K562 treated with DMSO at 1 percent for 4 hours (cell line): ENCODE results near the gene ZC3HAV1. TPM values are rescaled to one million over a fixed set of nuclear protein-coding genes. Genes with fewer than 3 reads are reported as not detected.

Source experiments
- total RNA-seq: library from RNA; unstranded; fragments of 300-600 nt; gene quantifications from 2 replicates; pipeline ENCODE4 v1.2.3, GENCODE V29; 2022; ENCODE audit not compliant: insufficient read depth

The ZC3HAV1 gene
- total RNA-seq: 29.7 and 40.8 TPM in 2 replicates

DNA sequence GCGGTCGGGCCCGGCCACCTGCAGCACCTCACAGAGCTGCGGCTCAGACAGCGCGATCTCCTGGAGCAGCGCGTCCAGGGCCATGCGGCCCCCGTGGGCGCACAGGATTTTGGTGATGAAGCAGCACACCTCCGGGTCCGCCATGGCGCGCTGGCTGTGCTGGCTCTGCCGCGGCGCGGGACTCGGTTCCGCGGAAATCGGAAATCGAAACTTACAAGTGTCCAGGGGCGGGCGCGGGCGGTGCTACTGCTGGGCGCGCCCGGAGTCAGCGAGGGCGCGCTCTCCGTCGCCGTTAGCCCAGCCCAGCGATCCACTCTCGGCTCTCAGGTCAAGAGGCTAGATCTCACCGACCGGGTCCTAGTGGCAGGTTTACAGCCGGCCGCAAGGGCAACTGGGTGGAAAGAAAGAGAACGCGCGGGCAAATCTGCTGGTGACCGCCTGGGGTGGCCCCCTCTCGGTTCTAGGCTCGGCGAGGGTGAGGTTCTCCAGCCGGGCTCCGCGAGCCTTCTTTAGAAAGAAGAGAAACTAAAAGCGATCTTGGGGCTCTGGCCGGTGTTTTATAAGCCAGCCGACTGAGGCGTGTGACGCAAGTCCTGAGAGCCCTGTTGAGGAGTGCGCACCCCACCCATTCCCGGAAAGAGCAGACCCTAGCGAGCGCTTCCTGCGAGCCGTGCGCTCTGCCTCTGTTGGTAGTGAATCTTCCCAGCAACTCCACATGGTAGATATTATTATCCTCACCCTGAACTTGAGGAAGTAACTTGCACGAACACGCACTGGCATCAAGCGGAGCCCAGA, at the start of gene ZC3HAV1:
Gene ZC3HAV1, minus strand, starts transcription at position 533 of the 795 bp plus-strand sequence. Its CDS starts 389 bp downstream, at position 144.

DNA sequence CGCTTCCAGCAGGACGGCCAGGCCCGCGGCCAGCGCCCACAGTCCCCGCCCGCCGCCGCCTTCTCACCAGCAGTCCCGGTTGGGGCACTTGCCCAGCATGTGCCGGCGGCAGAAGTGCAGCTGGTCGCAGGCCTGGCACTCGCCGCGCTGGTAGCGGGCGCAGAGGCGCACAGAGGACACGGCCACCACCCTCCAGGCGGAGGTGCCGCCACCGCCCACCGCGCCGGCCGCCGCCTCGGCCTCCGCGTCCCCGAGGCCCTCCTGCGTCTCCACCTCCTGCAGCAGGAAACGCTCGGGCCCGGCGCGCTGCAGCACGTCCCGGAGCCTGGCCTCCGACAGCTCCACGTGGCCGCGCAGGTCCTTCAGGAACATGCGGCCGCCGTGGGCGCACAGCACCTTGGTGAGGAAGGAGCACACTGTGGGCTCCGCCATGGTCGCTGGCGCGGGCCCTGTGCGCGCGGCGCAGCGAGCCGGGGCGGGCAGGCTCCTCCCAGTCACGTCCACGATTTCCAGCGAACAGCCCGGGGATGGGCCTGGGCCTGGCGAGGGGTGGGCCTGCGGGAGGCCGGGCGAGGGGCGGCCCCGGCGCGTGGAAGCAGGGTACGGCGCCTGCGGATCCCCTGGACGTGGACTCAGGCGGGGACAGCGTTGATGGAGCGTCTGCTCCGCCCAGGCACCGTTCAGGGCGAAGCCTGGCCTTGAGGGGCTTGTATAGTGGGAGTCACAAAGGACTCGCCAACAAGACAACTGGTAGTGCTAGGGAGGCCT, 73.8 kb downstream of the ZC3HAV1 start, which contains the start of gene ZC3HAV1L:
Gene ZC3HAV1L, minus strand, starts transcription at position 457 of the 768 bp plus-strand sequence. Its CDS starts 25 bp downstream, at position 432.

Other genes with a start within 250 kb of the ZC3HAV1 start
- 0.08 and 0.16 TPM in 2 replicates for gene KIAA1549, start 128.3 kb downstream of the ZC3HAV1 start, total RNA-seq
- gene ZC3HAV1L, start 73.7 kb downstream of the ZC3HAV1 start, total RNA-seq: not detected in 2 replicates
- gene UBN2, start 121.5 kb upstream of the ZC3HAV1 start, total RNA-seq: 3.7 and 5.8 TPM in 2 replicates
- gene FMC1, start 231.6 kb upstream of the ZC3HAV1 start, total RNA-seq: 8.4 and 23.0 TPM in 2 replicates